ENCODE data around the gene TRAPPC4. TPM values are rescaled to one million over a fixed set of nuclear protein-coding genes. Genes with fewer than 3 reads are reported as not detected.
"Not testable (repeated sequence)": the region's sequence is repeated elsewhere in the genome, so short reads cannot be mapped to it uniquely, and the experiment has no call there.

TRAPPC4 gene, protein sequence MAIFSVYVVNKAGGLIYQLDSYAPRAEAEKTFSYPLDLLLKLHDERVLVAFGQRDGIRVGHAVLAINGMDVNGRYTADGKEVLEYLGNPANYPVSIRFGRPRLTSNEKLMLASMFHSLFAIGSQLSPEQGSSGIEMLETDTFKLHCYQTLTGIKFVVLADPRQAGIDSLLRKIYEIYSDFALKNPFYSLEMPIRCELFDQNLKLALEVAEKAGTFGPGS
- 106 TPM for polyA plus RNA-seq (2013, experiment 1 of 2; ENCODE audit: insufficient read length)
- polyA plus RNA-seq (2013, experiment 2 of 2; ENCODE audit: insufficient read length): 82.4 TPM

DNA sequence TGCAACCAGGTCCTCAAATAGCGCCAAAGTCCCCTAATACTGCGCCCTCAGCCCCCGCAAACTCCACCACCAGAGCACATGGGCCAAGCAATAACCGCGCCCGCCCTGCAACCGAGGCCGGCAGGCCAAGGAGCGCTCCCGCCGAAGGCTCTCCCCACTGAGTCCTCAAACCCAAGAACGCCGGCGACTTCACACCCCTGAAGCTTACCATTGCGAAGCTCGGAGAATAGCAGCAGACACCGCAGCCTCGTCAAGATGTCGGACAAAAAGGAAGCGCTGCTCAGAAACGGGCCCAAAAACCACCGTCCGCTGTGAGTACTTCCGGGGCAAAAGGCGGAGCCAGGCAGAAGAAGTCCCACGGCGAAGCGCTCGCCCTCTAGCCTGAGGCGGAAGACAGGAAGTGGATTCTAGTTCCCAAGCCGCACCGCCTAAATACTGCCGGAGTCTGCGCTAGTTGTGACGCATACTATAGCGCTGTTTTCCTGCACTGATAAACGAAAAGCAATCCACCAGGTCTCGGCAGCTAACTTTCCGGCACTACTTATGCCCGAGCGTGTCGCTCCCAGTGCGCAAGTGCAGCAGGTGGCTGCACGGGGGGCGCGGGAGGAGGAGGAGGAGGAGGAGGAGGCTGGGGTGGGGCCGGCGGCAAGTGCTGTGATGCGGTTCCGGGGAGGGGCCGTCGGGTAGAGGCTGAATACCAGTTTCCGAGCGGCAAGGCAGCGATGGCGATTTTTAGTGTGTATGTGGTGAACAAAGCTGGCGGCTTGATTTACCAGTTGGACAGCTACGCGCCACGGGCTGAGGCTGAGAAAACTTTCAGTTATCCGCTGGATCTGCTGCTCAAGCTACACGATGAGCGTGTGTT, at the start of gene TRAPPC4, which contains the start of gene RPS25:
Gene TRAPPC4, plus strand, starts transcription at position 693 of the 865 bp plus-strand sequence. Its CDS starts 30 bp downstream, at position 723.
Gene RPS25, minus strand, starts transcription at position 270 of the 865 bp plus-strand sequence. Its CDS starts 59 bp downstream, at position 211.
- DNase-seq: peak; percentile 97

DNA sequence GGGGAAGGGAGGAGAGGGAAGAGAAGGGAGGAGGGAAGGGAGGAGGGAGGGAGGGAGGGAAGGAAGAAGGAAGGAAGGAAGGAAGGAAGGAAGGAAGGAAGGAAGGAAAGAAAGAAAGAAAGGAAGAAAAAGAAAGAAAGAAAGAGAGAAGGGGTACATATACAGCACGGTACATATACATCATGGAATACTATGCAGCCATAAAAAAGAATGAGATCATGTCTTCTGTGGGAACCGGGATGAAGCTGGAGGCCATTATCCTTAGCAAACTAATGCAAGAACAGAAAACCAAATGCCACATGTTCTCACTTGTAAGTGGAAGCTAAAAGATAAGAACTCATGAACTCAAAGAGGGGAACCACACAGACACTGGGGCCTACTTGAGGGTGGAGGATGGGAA, 49.1 kb upstream of the TRAPPC4 start:
- not testable (repeated sequence) for DNase-seq

DNA sequence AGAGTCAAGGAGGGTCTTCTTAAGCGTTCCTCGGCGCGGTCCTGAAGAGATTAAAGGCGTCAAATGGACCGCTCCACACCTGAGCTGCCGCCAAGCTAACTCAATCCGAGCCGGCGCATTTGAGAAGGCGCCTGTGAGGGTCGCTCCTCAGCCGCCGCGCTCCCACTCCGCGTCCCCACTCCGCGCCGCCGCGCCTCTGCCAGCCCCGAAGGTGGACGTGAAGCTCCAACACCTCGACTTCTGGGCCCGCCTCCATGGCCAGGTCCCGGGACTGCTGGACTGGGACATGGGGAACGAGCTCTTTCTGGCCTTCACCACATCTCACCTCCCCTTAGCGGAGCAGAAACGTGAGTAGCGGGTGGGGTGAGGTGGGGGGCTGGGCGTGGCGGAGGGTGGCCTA, 46.9 kb upstream of the TRAPPC4 start, which contains the start of gene FOXR1:
Gene FOXR1, plus strand, starts transcription at position 116 of the 400 bp plus-strand sequence. Its CDS starts 171 bp downstream, at position 287.
- DNase-seq: no peak

DNA sequence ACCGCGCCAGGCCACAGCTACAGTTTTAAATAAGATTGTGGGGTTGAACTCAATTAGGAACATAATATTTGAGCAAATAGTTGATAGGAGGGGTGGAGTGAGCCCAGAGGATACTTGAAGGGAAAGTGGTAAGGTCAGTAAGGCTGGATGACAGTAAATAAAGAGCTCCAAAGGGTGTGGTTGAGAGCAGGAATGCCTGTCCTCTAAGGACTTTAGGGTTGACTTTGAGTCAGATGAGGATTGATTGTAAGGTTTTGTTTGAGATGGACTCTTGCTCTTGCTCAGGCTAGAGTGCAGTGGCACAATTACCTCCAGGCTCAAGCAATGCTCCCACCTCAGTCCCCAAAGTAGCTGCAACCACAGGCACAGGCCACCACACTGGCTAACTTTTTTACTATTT, 44.6 kb upstream of the TRAPPC4 start:
- no peak for DNase-seq

DNA sequence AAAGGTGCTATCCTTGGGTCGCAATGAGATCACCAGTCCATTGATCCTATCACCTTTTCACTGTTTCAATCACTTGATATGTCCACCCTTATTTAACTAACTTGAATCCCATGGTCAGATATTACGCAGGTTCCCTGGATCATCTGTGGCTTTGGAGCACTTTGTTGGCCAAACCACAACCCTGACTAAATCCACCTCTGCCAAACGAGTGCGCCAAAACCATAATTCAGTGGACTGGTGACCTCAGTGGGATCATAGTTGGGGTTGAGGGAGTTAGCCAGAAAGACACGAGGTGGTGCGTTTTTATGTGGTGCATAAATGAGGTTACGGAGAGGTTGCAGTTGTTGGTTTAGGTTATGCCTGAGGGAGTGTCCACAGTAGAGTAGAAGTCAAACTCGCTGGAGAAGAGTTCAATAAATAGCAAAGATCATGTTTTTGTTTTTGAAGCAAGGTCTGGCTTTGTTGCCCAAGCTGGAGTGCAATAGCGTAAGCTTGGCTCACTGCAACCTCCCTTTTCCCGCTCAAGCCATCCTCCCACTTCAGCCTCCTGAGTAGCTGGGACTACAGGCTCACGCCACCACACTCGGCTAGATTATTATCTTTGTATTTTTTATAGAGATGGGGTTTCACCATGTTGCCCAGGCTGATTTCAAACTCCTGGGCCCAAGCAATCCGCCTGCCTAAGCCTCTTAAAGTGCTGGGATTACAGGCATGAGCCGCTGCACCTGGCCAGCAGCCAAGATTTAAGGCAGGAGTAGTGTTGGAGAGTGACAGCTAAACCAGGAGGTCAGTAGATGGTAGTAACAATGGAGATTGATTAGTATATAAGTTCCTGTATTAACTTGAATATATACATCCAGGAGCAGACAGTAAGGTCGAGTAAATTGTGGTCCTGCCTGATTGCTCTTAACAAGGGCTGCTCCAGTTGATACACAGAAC, 42.5 kb upstream of the TRAPPC4 start:
- no peak for DNase-seq

DNA sequence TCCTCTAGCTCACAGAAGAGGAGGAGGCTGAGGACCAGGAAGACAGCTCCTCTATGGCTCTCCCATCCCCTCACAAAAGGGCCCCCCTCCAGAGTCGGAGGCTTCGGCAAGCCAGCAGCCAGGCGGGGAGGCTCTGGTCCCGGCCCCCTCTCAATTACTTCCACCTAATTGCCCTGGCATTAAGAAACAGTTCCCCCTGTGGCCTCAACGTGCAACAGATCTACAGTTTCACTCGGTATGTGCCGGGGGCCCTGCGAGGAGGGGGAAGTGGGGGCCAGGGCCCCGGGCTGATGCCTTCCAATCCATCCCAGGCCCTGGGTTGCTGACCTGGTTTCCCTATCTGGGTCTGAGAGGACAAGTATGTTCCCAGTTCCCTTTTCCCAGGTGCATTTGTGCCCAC, 39.1 kb upstream of the TRAPPC4 start:
- DNase-seq: no peak

DNA sequence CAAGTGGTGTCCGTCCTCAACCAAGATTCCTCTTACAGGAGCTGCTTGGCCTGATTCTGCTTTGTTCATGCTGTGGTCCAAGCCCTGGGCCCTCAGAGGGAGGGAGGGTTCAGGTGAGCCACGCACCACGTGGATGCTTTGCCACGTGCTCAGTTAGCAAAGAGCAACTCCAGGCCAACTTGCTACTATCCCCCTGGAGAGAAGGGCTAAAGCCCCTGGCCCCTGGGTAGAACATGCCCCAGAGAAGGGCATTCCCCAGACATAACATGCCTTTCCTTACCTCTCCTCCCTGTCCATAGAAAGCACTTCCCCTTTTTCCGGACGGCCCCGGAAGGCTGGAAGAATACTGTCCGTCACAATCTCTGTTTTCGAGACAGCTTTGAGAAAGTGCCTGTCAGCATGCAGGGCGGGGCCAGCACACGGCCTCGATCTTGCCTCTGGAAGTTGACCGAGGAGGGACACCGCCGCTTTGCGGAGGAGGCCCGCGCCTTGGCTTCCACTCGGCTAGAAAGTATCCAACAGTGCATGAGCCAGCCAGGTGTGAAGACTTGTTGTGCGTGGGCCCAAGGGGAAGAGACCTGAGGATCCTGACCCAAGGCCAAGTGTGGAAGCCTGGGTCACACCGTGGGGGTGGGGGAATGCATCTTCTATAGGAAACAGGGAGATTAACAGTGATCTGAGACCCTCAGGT, 38.2 kb upstream of the TRAPPC4 start:
- DNase-seq: no peak

DNA sequence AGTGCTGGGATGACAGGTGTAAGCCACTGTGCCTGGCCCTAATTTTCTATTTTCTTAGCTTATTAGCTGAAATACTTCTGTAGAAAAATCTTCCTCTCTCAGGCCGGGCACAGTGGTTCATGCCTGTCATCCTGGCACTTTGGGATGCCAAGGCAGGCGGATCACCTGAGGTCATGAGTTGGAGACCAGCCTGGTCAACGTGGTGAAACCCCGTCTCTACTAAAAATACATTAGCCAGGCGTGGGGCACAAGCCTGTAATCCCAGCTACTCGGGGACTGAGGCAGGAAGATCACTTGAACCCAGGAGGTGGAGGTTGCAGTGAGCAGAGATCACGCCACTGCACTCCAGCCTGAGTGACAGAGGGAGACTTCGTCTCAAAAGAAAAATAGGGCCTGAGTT, 34.2 kb upstream of the TRAPPC4 start:
- not testable (repeated sequence) for DNase-seq

DNA sequence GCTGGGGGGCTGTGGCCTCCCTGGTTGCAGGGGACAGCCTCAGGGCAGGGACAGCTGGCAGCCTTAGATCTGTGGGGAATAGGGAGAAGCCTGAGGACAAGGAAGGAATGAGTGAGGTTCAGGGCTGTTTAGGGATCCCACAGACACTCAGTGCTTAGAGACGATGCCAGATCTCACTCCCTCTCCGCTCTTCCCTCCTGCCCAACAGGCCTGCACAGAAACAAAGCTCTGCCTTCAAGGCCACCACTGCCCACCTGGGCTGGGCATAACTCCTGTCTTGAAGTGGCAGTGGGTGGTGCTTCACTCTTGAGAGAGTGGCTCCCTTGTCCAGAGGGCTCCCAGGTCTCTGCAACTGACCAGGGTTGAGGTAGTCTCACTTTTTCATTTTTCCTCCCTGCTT, 33.7 kb upstream of the TRAPPC4 start:
- DNase-seq: no peak

DNA sequence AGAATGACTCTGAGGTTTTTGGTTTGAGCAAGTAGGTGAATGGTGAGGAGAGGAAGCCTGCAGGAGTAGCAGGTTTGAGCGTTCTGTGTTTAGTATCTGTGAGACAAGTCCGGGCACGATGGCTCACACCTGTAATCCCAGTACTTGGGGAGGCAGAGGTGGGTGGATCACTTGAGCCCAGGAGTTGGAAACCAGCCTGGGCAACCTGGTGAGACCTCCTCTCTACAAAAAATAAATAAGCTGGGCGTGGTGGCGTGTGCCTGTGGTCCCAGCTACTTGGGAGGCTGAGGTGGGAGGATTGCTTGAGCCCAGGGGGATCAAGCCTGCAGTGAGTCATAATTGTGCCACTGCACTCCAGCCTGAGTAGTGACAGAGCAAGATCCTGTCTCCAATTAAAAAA, 30.3 kb upstream of the TRAPPC4 start:
- DNase-seq: no peak

DNA sequence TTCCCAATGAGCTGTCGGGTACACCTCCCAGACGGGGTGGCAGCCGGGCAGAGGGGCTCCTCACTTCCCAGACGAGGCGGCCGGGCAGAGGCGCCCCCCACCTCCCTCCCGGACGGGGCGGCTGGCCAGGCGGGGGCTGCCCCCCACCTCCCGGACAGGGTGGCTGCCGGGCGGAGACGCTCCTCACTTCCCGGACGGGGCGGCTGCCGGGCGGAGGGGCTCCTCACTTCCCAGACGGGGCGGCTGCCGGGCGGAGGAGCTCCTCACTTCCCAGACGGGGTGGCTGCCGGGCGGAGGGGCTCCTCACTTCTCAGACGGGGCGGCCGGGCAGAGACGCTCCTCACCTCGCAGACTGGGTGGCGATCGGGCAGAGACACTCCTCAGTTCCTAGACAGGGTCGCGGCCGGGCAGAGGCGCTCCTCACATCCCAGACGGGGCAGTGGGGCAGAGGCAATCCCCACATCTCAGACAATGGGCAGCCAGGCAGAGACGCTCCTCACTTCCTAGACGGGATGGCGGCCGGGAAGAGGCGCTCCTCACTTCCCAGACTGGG, 27.0 kb upstream of the TRAPPC4 start:
- not testable (repeated sequence) for DNase-seq

DNA sequence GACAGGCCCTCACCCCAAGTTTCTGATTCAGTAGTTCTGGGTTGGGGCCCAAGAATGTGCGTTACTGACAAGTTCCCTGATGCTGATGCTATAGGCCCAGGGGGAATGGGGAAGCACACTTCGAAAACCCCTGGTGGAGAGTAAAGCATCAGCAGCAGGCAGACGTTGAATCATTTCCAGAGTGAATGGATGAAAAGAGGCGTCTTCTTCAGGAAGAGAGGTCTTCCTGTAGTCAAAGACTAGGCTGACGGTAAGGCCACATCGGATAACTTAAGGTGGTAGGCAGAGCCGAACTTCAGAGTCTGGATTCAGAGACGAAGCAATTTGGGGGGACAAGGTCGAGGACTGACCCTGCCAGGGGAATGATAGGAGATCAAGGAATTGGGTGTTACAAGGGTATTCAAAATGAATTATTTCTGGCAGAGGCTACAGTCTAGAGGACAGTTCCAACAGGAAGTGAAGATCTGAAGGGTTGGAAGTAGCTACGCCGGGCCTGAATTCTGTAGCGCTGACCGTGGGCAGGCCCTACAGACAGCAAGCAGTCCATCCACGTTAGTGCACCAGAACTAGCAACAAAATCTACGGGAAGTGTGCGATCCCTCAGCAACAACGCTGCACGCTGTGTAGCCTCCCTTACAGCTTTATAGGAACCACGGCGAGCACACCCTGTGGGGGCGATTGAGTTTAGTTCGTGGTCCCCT, 21.5 kb upstream of the TRAPPC4 start:
- DNase-seq: peak; percentile 27

DNA sequence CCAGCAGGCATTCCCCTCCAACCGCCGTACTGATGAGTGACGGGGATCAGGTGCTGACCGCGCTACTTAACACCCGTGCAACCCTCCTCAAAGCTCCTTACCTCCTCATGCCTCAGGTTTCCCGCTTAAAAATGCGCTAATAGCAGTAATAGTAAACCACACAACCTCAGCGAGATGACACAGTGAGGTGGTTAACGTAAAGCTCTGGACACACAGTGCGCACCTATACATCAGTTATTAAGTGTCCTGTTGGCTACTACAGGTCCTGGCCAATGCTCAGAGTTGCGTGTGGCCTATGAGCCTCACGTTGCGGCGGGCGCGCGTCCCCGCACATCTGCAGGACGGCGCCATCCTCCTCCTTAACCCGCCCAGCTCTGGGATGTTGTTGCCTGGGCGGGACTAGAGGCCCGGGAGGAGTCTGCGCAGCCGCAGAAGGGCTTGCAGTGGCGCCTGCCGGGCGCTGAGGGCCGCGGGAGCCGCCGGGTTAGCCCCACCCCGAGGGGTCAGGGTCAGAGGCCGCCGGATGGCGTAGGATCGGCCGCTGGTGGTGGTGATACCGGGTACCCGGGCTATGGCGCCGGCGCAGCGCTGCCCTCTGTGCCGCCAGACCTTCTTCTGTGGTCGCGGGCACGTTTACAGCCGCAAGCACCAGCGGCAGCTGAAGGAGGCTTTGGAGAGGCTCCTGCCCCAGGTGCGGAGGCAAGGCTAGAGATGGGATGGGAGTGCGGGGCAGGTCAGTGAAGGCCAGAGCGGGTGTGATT, 20.8 kb upstream of the TRAPPC4 start, which contains the start of gene CENATAC:
Gene CENATAC, plus strand, starts transcription at position 512 of the 761 bp plus-strand sequence. Its CDS starts 60 bp downstream, at position 572.
- peak; percentile 87 for DNase-seq

DNA sequence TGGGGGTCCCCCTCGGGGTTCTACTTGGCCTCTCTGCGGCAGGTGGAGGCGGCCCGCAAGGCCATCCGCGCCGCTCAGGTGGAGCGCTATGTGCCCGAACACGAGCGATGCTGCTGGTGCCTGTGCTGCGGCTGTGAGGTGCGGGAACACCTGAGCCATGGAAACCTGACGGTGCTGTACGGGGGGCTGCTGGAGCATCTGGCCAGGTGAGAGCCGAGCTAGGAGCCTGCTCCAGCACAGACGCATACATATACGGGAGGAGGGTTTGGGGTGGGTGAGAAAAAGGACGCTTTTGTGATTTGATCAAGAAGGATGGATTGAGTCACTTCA, 20.2 kb upstream of the TRAPPC4 start:
- no peak for DNase-seq

DNA sequence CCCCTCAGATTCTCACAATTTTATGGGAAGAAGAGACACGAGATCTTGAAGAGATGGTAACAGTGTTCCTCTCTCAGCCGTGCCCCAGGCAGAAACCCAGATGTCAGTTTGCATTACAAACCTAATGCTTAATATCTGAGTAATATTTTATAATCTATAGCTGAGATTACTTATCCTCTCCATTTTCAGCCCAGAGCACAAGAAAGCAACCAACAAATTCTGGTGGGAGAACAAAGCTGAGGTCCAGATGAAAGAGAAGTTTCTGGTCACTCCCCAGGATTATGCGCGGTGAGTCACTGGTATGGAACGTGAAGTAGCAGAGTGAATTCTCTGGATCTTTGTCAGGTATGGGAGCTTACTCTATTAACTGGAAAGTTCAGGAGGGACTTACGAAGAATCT, 19.7 kb upstream of the TRAPPC4 start:
- DNase-seq: peak; percentile 50

DNA sequence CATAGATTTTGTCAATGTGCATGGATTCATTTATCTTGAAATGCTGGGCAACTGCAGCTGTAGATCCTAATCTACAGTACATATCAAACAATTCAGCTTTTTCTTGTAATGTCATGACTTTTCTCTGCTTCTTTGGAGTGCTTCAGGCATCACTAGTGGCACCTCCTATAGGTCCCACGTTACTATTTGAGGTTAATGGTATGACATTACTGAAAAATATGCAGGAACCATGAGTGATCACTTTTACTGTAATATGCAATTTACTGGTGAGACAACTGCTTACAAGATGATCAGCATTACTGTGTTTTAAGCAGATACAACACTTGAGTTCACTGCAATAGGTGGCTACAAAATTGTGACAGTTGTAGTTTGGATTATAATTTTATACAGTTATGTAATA, 17.7 kb upstream of the TRAPPC4 start:
- peak; percentile 39 for DNase-seq

DNA sequence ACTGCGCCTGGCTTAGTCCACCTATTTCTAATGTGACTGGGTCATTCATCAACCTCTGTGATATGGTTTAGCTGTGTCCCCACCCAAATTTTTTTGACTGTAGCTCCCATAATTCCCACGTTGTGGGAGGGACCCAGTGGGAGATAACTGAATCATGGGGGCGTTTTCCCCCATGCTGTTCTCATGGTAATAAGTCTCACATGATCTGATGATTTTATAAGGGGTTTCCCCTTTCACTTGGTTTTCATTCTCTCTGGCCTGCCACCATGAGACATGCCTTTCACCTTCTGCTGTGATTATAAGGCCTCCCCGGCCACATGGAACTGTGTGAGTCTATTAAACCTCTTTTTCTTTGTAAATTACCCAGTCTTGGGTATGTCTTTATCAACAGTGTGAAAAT, 11.9 kb upstream of the TRAPPC4 start:
- DNase-seq: no peak

DNA sequence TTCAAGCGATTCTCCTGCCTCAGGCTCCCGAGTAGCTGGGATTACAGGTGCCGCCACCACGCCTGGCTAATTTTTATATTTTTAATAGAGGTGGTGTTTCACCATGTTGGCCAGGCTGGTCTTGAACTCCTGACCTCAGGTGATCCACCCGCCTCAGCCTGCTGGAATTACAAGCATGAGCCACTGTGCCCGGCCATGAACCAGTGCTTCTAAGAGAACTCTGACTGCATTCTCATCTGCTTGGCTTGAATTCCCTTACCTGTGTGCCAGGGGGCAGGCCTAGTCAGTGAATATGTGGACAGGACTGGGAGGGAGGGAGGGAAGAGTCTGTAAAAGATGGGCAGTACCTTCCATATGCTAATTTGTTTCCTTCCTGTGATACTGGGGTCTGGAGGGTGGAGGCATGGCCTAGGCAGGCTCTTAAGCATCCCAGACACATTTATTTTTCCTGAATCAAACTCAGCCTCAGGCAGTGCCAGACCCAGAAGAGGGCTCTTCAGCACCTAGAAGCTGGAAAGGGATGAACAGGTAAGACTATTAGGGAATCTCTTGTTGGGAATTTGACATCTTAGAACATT, 7.0 kb upstream of the TRAPPC4 start:
- no peak for DNase-seq

DNA sequence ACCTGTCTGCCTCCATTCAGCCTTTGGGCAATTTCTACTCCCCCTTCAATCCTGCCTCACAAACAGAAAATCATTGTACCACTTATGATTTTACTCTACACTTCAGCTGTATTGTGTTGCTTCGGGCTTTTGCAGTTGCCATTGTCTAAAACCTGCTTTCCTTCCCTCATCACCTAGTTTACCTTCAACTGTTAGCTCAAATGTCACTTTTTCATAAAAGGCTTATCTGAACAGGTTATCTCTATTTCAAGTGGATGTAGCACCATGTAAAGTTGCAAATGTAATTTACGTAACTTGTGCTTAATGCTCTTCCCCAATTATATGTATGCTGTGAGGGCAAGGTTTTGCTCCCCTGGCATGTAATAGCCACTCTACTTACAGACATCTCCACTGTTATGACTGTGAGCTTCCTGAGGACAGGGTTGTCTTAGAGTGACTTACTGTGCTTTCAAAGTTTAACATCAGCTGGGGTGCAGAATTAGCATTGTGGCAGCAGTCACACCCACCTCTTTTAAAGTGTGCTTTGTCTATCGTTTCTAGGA, 5.9 kb upstream of the TRAPPC4 start:
- DNase-seq: no peak

Data from fibroblast of skin of back (primary cell).